Hepatocyte (in vitro differentiated cells): Measurements from ENCODE around the gene TASP1.

Source experiments
- EZH2 ChIP-seq: fragments of 200-600 bp; sonication (generic); IDR thresholded peaks from 2 replicates; pipeline ENCODE4 v1.6.1; 2016; ENCODE audit warnings: antibody characterized with exemption, mild to moderate bottlenecking, borderline replicate concordance
- EZH2phosphoT487 ChIP-seq: fragments of 200-600 bp; sonication (generic); IDR thresholded peaks from one replicate; pipeline ENCODE4 v1.6.1; 2018; ENCODE audit warnings: antibody characterized with exemption, mild to moderate bottlenecking, low read depth, moderate library complexity; ENCODE audit not compliant: unreplicated experiment, severe bottlenecking
- TF ChIP-seq, protein P1 (sequence below): fragments of 200-600 bp; sonication (generic); IDR thresholded peaks from 2 replicates; pipeline ENCODE4 v1.5.1; 2016; ENCODE audit warnings: antibody characterized with exemption, mild to moderate bottlenecking; ENCODE audit not compliant: poor library complexity

GRCh38 chr20:13626724-13627123, 12.0 kb downstream of the TASP1 start:
- TF ChIP-seq EZH2, result no peak
- TF ChIP-seq, protein P1, sequence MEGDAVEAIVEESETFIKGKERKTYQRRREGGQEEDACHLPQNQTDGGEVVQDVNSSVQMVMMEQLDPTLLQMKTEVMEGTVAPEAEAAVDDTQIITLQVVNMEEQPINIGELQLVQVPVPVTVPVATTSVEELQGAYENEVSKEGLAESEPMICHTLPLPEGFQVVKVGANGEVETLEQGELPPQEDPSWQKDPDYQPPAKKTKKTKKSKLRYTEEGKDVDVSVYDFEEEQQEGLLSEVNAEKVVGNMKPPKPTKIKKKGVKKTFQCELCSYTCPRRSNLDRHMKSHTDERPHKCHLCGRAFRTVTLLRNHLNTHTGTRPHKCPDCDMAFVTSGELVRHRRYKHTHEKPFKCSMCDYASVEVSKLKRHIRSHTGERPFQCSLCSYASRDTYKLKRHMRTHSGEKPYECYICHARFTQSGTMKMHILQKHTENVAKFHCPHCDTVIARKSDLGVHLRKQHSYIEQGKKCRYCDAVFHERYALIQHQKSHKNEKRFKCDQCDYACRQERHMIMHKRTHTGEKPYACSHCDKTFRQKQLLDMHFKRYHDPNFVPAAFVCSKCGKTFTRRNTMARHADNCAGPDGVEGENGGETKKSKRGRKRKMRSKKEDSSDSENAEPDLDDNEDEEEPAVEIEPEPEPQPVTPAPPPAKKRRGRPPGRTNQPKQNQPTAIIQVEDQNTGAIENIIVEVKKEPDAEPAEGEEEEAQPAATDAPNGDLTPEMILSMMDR, result no peak
- TF ChIP-seq EZH2phosphoT487, result no peak
